ENCODE measurements around the gene HSD3B1.
A peak's percentile ranks its signal among the peaks of the same experiment; 100 is the strongest.

HSD3B1 gene

GRCh38 chr1:119506941-119507340 is at the start of gene HSD3B1:
HSD3B1 (plus strand) TSS chr1:119507210; CDS start chr1:119507477, 267 bp downstream.
- no peak for DNase-seq (ENCODE audit: low read depth in 2 of 2)

GRCh38 chr1:119462964-119463363 is 44.0 kb upstream of the HSD3B1 start:
- DNase-seq (ENCODE audit: low read depth in 2 of 2): no peak

GRCh38 chr1:119463569-119463968 is 43.4 kb upstream of the HSD3B1 start:
- no peak for DNase-seq (ENCODE audit: low read depth in 2 of 2)

GRCh38 chr1:119466445-119466844 is 40.6 kb upstream of the HSD3B1 start:
- DNase-seq (ENCODE audit: low read depth in 2 of 2): no peak

- no peak for DNase-seq (ENCODE audit: low read depth in 2 of 2)
Observed at GRCh38 chr1:119467219-119467618, 39.8 kb upstream of the HSD3B1 start.

- DNase-seq (ENCODE audit: low read depth in 2 of 2): no peak
Observed at GRCh38 chr1:119467857-119468668, 38.9 kb upstream of the HSD3B1 start.

- DNase-seq (ENCODE audit: low read depth in 2 of 2): no peak
Observed at GRCh38 chr1:119469741-119470140, 37.3 kb upstream of the HSD3B1 start.

GRCh38 chr1:119470377-119470776 is 36.6 kb upstream of the HSD3B1 start:
- DNase-seq (ENCODE audit: low read depth in 2 of 2): no peak

GRCh38 chr1:119470958-119471357 is 36.1 kb upstream of the HSD3B1 start:
- no peak for DNase-seq (ENCODE audit: low read depth in 2 of 2)

- DNase-seq (ENCODE audit: low read depth in 2 of 2): no peak
Observed at GRCh38 chr1:119471566-119471965, 35.4 kb upstream of the HSD3B1 start.

GRCh38 chr1:119472080-119472818 is 34.8 kb upstream of the HSD3B1 start:
- DNase-seq (ENCODE audit: low read depth in 2 of 2): no peak

- no peak for DNase-seq (ENCODE audit: low read depth in 2 of 2)
Observed at GRCh38 chr1:119472819-119473175, 34.2 kb upstream of the HSD3B1 start.

GRCh38 chr1:119475866-119476439 is 31.1 kb upstream of the HSD3B1 start:
- peak in 1 of 2 donors; percentile 6 for DNase-seq (ENCODE audit: low read depth in 2 of 2)

GRCh38 chr1:119477710-119478109 is 29.3 kb upstream of the HSD3B1 start:
- no peak for DNase-seq (ENCODE audit: low read depth in 2 of 2)

- DNase-seq (ENCODE audit: low read depth in 2 of 2): no peak
Observed at GRCh38 chr1:119480175-119480574, 26.8 kb upstream of the HSD3B1 start.

- DNase-seq (ENCODE audit: low read depth in 2 of 2): no peak
Observed at GRCh38 chr1:119481951-119482350, 25.1 kb upstream of the HSD3B1 start.

- no peak for DNase-seq (ENCODE audit: low read depth in 2 of 2)
Observed at GRCh38 chr1:119482517-119483425, 24.2 kb upstream of the HSD3B1 start.

GRCh38 chr1:119483441-119484200 is 23.4 kb upstream of the HSD3B1 start:
- no peak for DNase-seq (ENCODE audit: low read depth in 2 of 2)

GRCh38 chr1:119485201-119485600 is 21.8 kb upstream of the HSD3B1 start:
- no peak for DNase-seq (ENCODE audit: low read depth in 2 of 2)

GRCh38 chr1:119488216-119488615 is 18.8 kb upstream of the HSD3B1 start:
- no peak for DNase-seq (ENCODE audit: low read depth in 2 of 2)

GRCh38 chr1:119489201-119489600 is 17.8 kb upstream of the HSD3B1 start:
- DNase-seq (ENCODE audit: low read depth in 2 of 2): no peak

Data from stimulated activated CD8-positive, alpha-beta memory T cell treated with anti-CD3 and anti-CD28 coated beads, Interleukin-2, amount 100 ng/mL, for 48 hours (primary cell).